ENCODE measurements around the gene KLHL9.

The KLHL9 gene

GRCh38 chr9:21294904-21295538 is 40.2 kb downstream of the KLHL9 start:
- Histone ChIP-seq H3K4me1 (ENCODE audit: low read depth, poor library complexity, severe bottlenecking) (peaks cover 32% of the 10 kb centered on the region), H3K27me3 (ENCODE audit: insufficient read depth, low read depth) (peaks cover 17% of the 10 kb centered on the region; the same call in 1 of the 2 replicates), H3K9ac (no peak overlapping the region), H4K20me1 (ENCODE audit: insufficient read depth) (no peaks in the 10 kb centered on the region), H3K27ac (no peak overlapping the region), H2AFZ (ENCODE audit: low read depth) (no peak overlapping the region), H3K36me3 (ENCODE audit: insufficient read depth) (no peaks in the 10 kb centered on the region), H3K79me2 (ENCODE audit: insufficient read depth, low read depth) (no peaks in the 10 kb centered on the region), H3K4me2 (peak overlapping the region; percentile 27; the same call in 1 of the 2 replicates), H3K4me3 (IDR thresholded peaks at IDR 0.05; ENCODE audit: insufficient read depth, low read depth, low read length) (no peak overlapping the region)
- TF ChIP-seq CTCF (conservative IDR thresholded peaks at IDR 0.05; ENCODE audit: low read depth, low read length), result no peak

GRCh38 chr9:21294364-21294774 is 40.8 kb downstream of the KLHL9 start:
- H3K27ac ChIP-seq, result no peak overlapping the region
- no peak overlapping the region for H3K4me3 ChIP-seq (IDR thresholded peaks at IDR 0.05; ENCODE audit: insufficient read depth, low read depth, low read length)
- H2AFZ ChIP-seq (ENCODE audit: low read depth), result no peak overlapping the region
- no peaks in the 10 kb centered on the region for H3K79me2 ChIP-seq (ENCODE audit: insufficient read depth, low read depth)
- peaks cover 32% of the 10 kb centered on the region for H3K4me1 ChIP-seq (ENCODE audit: low read depth, poor library complexity, severe bottlenecking)
- peaks cover 17% of the 10 kb centered on the region; the same call in 1 of the 2 replicates for H3K27me3 ChIP-seq (ENCODE audit: insufficient read depth, low read depth)
- H3K9ac ChIP-seq, result no peak overlapping the region
- no peaks in the 10 kb centered on the region for H4K20me1 ChIP-seq (ENCODE audit: insufficient read depth)
- TF ChIP-seq CTCF (conservative IDR thresholded peaks at IDR 0.05; ENCODE audit: low read depth, low read length), result no peak
- H3K36me3 ChIP-seq (ENCODE audit: insufficient read depth), result no peaks in the 10 kb centered on the region
- H3K4me2 ChIP-seq, result peak overlapping the region; percentile 27; the same call in 1 of the 2 replicates

GRCh38 chr9:21289848-21290247 is 45.4 kb downstream of the KLHL9 start:
- H3K27me3 ChIP-seq (ENCODE audit: insufficient read depth, low read depth), result peaks cover 8% of the 10 kb centered on the region; the same call in 1 of the 2 replicates
- H3K36me3 ChIP-seq (ENCODE audit: insufficient read depth), result no peaks in the 10 kb centered on the region
- no peak overlapping the region for H3K4me3 ChIP-seq (IDR thresholded peaks at IDR 0.05; ENCODE audit: insufficient read depth, low read depth, low read length)
- H3K9ac ChIP-seq, result no peak overlapping the region
- TF ChIP-seq CTCF (conservative IDR thresholded peaks at IDR 0.05; ENCODE audit: low read depth, low read length), result no peak
- H3K4me1 ChIP-seq (ENCODE audit: low read depth, poor library complexity, severe bottlenecking), result peaks cover 15% of the 10 kb centered on the region
- H4K20me1 ChIP-seq (ENCODE audit: insufficient read depth), result no peaks in the 10 kb centered on the region
- no peak overlapping the region for H2AFZ ChIP-seq (ENCODE audit: low read depth)
- H3K79me2 ChIP-seq (ENCODE audit: insufficient read depth, low read depth), result no peaks in the 10 kb centered on the region
- H3K27ac ChIP-seq, result no peak overlapping the region
- no peak overlapping the region for H3K4me2 ChIP-seq

GRCh38 chr9:21287280-21287679 is 47.9 kb downstream of the KLHL9 start:
- Histone ChIP-seq H3K9ac (no peak overlapping the region), H3K79me2 (ENCODE audit: insufficient read depth, low read depth) (no peaks in the 10 kb centered on the region), H3K27ac (no peak overlapping the region), H2AFZ (ENCODE audit: low read depth) (no peak overlapping the region), H4K20me1 (ENCODE audit: insufficient read depth) (no peaks in the 10 kb centered on the region), H3K4me1 (ENCODE audit: low read depth, poor library complexity, severe bottlenecking) (no peaks in the 10 kb centered on the region), H3K27me3 (ENCODE audit: insufficient read depth, low read depth) (no peaks in the 10 kb centered on the region), H3K4me3 (IDR thresholded peaks at IDR 0.05; ENCODE audit: insufficient read depth, low read depth, low read length) (no peak overlapping the region), H3K4me2 (no peak overlapping the region), H3K36me3 (ENCODE audit: insufficient read depth) (no peaks in the 10 kb centered on the region)
- TF ChIP-seq CTCF (conservative IDR thresholded peaks at IDR 0.05; ENCODE audit: low read depth, low read length), result no peak
